C4-2B (cell line): ENCODE data around the gene MAGEF1.

Source experiments
- H3K27ac ChIP-seq: fragments of 450-650 bp; 2 replicates; pipeline ENCODE4 v1.5.1; 2017
- CTCF ChIP-seq: fragments of 450-650 bp; conservative IDR thresholded peaks from 2 replicates; pipeline ENCODE4 v1.5.1; 2017; ENCODE audit warnings: mild to moderate bottlenecking
- ZFX ChIP-seq: fragments of 450-650 bp; IDR thresholded peaks from 2 replicates; pipeline ENCODE4 v1.6.1; 2017

Gene MAGEF1

GRCh38 chr3:184679056-184679816, 32.6 kb downstream of the MAGEF1 start:
- TF ChIP-seq CTCF (no peak), ZFX (no peak)
- no peak overlapping the region for H3K27ac ChIP-seq

DNA sequence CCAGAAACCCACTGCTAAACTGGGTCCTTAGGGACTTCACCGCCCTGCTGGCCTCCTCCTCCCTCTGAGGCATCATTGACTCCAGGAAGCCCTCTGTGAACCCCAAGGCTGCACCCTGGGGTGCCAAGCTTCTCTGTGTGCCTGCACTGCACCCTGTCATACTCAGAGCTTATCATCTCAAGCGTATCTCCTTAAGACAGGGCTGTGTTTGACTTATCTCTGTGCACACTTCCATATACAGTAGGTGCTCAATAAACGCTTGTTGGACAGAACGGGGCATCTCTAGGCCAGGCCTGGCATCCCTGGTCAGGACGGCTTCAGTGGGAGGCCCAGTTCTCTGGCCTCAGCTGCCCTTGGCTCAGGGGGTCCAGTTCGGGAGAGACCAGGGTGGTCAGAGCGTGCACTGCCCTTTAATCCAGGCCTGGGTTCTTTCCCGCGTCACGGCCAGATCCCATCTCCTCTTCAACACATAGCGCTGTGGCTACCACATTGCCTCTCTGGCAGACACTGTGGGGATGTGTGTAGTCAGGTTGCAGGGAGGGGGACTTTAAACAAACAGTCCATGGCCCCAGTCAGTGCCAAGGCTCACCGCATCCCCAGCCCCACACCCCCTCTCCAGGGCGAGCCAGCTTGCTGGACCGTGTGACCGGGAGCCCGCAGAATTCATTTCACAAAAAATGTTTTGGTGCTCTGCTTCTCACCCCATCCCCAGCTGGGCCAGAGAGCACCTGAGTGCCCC, 33.4 kb downstream of the MAGEF1 start:
- TF ChIP-seq ZFX (no peak), CTCF (no peak)
- no peak overlapping the region for H3K27ac ChIP-seq

GRCh38 chr3:184677344-184678316, 34.2 kb downstream of the MAGEF1 start:
- no peak overlapping the region for H3K27ac ChIP-seq
- no peak for TF ChIP-seq CTCF
- TF ChIP-seq ZFX, result no peak

GRCh38 chr3:184676927-184677326, 34.9 kb downstream of the MAGEF1 start:
- TF ChIP-seq ZFX, result no peak
- TF ChIP-seq CTCF, result no peak
- H3K27ac ChIP-seq, result no peak overlapping the region

- H3K27ac ChIP-seq, result no peak overlapping the region
- TF ChIP-seq ZFX (no peak), CTCF (no peak)
Observed at GRCh38 chr3:184674626-184675025, 37.2 kb downstream of the MAGEF1 start.

DNA sequence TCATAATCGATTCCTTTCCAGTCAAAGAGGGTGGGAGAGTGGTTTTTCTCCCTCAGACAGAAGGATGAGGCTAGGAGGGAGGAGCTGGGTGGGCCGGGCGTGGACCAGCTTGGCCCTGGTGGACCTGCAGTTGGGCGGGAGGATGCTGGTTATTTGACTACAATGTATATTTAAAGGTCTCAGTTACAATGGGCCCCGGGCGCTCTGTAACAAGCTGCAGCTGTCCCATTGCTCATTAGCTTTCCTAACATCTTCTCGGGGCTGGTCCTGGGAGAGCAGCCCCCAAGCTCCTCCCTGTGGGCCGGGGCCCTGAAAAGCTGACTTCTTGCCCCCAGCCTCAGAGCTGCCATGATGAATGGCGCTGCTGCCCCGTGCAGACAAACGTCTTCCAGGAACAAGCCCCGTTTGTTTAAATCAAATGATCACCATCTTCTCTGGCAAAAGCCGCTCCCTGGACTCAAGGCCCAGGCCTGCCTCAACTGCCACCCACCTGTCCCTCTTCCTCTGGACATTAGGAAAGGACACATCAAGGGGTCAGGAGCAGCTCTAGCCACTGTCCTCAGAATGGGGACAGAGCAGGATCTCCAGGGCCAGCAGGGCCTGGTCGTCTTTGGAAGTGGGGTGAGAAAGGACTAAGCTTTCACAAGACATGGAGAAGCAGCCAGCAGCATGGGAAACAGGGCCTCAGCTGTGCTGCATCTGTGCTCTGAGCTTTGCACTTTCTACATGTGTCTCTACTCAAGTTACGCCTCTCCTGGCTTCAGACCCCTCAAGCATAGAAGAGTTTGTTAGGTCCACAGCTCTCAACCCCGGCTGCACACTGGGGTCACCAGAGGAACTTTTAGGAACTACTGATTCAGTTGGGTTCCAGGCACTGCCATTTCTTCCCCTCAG, 38.6 kb downstream of the MAGEF1 start:
- H3K27ac ChIP-seq, result no peak overlapping the region
- TF ChIP-seq ZFX (no peak), CTCF (no peak)
